Measurements from ENCODE around the gene PRKD3.

Gene PRKD3

DNA sequence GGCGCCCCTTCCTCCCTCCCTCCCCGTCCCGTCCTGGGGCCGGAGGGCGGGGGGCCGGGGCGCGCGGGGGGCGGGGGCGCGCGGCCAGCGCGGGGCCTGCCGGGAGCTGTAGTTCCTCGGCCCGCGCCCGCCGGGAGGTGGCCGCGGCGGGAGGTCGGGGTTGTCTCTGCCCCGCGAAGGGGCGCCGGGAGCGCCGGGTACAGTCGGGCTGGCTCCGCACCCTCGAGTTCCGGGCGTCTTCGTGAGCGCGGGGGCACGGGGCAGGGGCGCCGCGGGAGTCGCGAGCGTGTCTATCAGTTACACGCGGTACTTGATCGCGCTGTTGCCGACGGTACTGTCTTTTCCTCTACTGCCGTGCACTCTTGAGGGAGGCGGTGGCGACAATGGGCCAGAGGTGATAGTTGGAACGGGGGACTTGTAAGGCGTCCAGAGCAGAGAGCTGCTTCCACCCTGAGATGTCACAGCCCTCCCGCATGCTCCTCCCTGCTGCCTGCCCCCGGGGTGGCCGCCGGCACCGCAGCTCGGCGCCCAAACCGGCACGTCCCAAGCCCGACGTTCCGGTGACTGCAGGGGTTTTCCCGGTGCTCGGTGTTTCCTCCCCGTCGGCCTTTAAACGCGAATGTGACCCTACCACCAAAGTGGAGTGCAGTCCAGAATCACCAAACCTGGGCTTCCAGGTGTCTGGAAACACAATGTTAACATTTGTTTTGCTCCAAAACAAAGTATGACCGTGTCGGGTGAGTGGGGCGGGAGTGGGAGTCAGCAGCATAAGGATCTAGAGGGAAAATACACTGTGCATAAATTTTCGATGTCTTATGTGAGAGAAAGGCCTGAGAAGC is at the start of gene PRKD3:
TSS of gene PRKD3 (minus strand) at position 48 of the 839 bp plus-strand sequence. CDS start 8,309 bp downstream, outside the sequence.
- peak; percentile 64 for DNase-seq (ENCODE audit: low read depth)

- no peak for DNase-seq (ENCODE audit: low read depth)
These were observed 47.4 kb upstream of the PRKD3 start for GRCh38 chr2:37372000-37372399.

GRCh38 chr2:37370666-37371065 is 46.0 kb upstream of the PRKD3 start:
- no peak for DNase-seq (ENCODE audit: low read depth)

DNA sequence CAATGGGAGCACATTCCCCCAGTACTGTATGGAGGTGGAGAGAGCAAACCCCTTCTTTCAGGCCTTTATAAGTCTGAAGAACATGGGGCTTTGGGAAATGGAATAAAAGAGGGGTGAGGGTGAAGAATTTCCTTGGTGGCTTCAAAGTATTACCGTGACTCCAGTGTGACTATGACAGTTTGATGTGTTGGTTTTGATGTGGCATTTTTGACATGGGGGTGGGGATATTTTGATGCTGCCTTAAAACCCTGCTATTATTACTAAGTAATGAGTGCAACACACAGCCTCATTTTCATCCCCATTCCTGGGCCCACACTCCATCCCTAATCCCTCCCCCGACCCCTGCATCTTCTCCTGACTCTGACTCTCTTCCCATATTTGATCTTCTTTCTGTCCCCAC is 43.4 kb upstream of the PRKD3 start:
- no peak for DNase-seq (ENCODE audit: low read depth)

GRCh38 chr2:37367310-37367709 is 42.7 kb upstream of the PRKD3 start:
- no peak for DNase-seq (ENCODE audit: low read depth)

DNA sequence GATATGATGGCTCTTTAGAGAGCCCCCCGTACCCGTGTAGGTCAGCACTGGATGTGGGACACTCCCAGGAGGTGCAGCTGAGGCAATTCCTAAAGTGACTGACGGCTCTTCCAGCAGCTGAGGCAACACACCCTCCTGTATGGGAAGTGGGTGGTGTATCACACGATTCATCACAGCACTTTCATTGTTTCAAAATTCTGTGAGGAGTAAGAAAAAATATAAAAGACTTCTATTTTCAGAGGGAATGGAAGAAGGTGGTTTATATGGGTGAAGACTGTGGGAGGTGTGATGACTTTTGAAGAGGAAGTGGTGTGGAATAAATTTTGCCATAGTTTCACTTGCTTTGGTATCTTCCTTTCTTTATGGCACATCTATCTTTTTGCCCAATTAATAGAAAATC is 42.1 kb upstream of the PRKD3 start:
- no peak for DNase-seq (ENCODE audit: low read depth)

GRCh38 chr2:37365669-37366068 is 41.0 kb upstream of the PRKD3 start:
- no peak for DNase-seq (ENCODE audit: low read depth)

DNA sequence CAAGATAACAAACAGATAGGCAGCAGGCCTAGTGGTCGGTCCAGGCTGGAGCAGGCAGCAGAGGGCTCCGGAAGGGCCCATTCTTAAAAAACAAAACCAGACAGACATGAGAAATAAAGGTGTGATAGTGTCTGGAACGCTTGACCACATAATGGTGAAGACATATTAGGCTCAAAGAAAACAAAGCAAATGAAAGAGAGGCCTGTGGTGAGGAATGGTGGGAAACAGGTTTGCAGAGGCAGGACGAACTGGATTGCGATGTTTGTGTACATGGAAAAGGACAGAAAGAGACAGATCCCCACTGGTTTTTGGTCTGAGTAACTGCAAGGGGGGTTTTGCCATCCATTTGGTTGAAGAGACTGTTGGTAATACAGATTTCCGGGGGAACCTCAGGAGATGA is 39.7 kb upstream of the PRKD3 start:
- DNase-seq (ENCODE audit: low read depth) = no peak

DNA sequence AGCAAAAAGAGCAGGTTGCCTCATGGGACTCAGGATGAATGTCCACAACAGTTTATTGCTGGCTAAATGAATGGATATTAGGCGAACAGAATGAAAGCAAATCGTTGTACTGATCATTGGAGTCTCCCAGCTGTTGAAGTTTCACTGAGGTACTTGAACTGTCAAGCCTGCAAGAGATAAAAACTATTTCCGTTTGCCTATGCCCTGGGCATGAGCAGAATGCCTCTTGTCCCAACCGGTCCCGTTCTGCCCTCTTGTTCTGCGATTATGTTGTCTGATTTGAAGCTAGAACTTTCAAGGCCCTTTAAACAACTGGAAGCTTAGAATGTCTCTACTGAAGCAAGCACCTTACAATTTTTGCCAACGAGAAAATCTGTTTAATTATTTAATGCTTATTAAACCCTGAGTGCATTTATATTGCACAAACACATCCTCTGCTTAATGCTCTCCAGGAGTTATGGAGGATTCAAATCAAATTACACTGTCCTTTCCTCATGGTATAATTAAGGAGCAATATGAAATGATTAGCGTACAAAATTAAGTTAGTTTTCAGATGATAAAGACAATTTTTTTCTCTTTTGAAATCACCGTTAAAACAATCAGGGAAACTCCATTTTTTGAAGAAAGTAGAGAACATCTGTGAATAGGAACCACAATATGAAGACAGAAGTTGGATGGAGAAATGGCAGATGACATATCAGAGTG is 37.5 kb upstream of the PRKD3 start:
- no peak for DNase-seq (ENCODE audit: low read depth)

DNA sequence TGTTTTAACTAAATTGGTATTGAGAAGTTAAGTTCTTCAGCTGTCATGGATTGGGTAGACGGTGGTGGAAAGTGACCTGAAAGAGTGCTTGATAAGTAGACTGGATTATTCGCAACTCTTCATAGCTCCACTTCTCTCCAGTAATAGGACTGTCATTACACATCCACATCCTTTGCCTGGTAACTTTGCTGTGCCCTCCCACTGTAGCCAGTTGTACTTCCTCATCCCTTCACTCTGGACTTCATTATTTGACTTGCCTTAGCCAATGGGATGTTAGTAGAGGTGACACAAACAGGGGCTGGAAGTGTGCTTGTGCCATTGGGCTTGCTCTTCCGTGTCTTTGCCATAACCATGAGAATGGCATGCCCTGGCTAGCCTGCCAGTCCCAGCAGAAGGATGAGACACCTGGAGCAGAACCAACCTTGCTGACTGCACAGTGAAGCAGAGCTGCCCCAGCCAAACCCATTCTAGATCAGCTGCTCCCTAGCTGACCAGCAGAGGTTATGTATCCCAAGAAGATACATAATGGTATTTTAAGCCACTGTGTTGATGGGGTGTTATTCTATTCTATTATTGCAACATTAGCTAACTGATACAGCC is 36.7 kb upstream of the PRKD3 start:
- DNase-seq (ENCODE audit: low read depth) = no peak

DNA sequence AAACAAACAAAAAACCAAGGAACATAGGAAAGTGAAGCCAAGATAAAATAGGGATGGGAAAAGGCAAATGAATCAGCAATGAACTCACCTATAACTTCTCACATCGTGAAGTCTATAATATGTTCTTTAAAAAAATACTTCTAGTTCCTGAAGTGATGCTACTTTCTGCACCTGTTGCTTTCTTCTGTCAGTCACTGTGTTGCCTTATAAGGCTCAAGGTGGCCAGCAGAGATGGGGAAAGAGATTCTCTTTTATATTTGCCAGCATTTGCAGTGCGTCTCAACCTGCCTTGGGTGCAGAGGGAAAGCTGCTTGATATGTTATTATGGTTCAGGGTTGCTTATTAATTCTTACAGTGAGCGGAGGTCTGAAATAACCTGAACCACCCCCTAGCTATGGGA is 33.8 kb upstream of the PRKD3 start:
- no peak for DNase-seq (ENCODE audit: low read depth)

DNA sequence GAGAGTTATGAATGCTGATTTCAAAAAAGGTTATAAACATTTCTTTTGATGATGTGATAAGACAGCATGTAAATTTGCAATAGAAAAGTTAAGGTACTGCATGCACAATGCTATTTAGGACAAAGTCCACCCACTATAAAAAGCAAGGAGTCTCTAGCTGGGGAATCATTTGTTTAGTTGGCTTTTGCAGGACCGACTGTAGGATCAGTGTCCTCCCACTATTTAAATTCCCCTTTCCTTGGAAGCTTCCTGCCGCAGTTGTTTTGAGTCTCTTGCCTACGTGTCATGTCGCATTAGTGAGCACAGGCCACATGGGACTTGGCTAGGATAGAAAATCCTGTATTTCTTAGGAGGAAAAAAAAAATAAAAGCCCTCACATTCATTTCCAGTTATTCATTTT is 32.9 kb upstream of the PRKD3 start:
- no peak for DNase-seq (ENCODE audit: low read depth)

DNA sequence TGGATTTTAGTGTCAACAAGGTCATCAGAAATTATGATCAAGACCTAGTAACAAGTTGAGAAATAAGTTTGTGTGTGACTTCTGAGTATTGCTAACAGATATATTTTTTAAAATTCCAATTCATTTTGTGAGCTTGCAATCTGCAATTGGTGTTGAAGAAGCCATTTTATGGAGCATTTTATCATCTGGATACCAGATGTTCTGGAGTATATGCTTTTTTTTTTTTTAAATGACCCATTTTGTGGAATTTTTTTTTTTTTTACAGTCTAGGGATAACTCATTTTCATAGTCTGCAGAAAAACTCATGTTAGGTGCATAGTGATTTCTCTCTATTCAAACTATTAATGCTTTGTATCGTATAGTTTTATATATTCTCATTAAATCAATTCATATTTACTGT is 32.4 kb upstream of the PRKD3 start:
- no peak for DNase-seq (ENCODE audit: low read depth)

GRCh38 chr2:37356299-37356698 is 31.7 kb upstream of the PRKD3 start:
- no peak for DNase-seq (ENCODE audit: low read depth)

- no peak for DNase-seq (ENCODE audit: low read depth)
These were observed 31.1 kb upstream of the PRKD3 start for GRCh38 chr2:37355735-37356134.

- DNase-seq (ENCODE audit: low read depth) = no peak
These were observed 29.9 kb upstream of the PRKD3 start for GRCh38 chr2:37354531-37354930.

GRCh38 chr2:37350034-37350433 is 25.4 kb upstream of the PRKD3 start:
- DNase-seq (ENCODE audit: low read depth) = no peak

- no peak for DNase-seq (ENCODE audit: low read depth)
These were observed 24.7 kb upstream of the PRKD3 start for GRCh38 chr2:37349231-37349860.

GRCh38 chr2:37348155-37348554 is 23.5 kb upstream of the PRKD3 start:
- DNase-seq (ENCODE audit: low read depth) = no peak

DNA sequence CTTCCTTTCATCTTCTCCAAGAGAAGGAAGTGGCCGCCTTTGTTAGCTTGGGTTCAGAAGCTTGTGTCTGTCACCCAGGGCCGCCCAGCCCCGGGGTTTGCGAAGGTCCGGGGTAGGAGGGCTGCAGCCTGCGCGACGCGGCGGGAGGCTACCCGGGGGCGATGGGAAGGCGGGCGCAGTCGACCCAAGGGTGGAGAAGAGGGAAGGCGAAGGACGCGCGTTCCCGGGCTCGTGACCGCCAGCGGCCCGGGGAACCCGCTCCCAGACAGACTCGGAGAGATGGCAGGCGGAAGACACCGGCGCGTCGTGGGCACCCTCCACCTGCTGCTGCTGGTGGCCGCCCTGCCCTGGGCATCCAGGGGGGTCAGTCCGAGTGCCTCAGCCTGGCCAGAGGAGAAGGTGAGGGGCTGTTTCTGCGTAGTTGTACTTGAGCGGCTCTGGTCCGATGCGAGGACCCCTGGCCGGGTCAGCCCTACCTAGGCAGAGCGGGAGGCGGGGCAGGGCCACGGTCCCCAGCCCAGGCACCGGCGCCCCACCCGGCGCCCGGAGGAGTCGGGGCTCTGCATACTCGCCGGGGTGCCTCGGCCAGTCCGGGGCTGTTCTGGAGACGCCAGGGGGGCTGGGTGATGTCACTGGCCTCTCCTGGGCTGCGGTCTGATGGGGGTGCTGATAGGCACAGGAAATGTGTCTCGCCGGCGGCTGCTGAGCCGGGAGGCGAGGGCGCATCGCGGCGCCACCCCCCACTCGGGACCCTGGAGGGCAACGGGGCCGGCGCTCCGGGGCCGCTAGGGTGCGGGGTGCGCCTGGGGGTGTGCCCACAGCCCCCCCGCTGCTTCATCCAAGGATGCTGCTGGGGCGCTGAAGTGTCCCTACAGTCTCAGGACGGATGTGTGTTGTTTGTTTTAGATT is 20.1 kb upstream of the PRKD3 start, which contains the start of gene QPCT:
TSS of gene QPCT (plus strand) at position 178 of the 909 bp plus-strand sequence. CDS start at position 280, 102 bp downstream.
- peak; percentile 65 for DNase-seq (ENCODE audit: low read depth)

Measured in stimulated activated CD8-positive, alpha-beta memory T cell treated with anti-CD3 and anti-CD28 coated beads, Interleukin-12 subunit alpha, Interleukin-12 subunit beta, amount 100 ng/mL, for 4 hours (primary cell).